Epithelial cell of prostate (primary cell): ENCODE data around the gene EPHB1.

ENCODE experiments used
- DNase-seq: peaks from one replicate; pipeline ENCODE4 v3.0.0-alpha.2; 2011; ENCODE audit warnings: low read depth, low spot score
- H3K27ac ChIP-seq: fragments of 450-650 bp; 2 replicates; pipeline ENCODE4 v1.5.1; 2017; ENCODE audit warnings: mild to moderate bottlenecking

The EPHB1 gene

GRCh38 chr3:135243616-135244015, 448.6 kb downstream of the EPHB1 start:
- no peak for DNase-seq
- no peak overlapping the region for H3K27ac ChIP-seq

- no peak overlapping the region for H3K27ac ChIP-seq
- no peak for DNase-seq
Measured at GRCh38 chr3:135246027-135246426, 451.0 kb downstream of the EPHB1 start.

- no peak overlapping the region for H3K27ac ChIP-seq
- no peak for DNase-seq
Measured at GRCh38 chr3:135248213-135248612, 453.2 kb downstream of the EPHB1 start.

- no peak for DNase-seq
- H3K27ac ChIP-seq = no peak overlapping the region
Measured at GRCh38 chr3:135249186-135249585, 454.1 kb downstream of the EPHB1 start.

GRCh38 chr3:135258916-135259315, 463.9 kb downstream of the EPHB1 start:
- DNase-seq = no peak
- no peak overlapping the region for H3K27ac ChIP-seq

- H3K27ac ChIP-seq = no peak overlapping the region
- no peak for DNase-seq
Measured at GRCh38 chr3:135260025-135260424, 465.0 kb downstream of the EPHB1 start.

GRCh38 chr3:135261214-135261775, 466.2 kb downstream of the EPHB1 start:
- DNase-seq = no peak
- no peak overlapping the region for H3K27ac ChIP-seq

GRCh38 chr3:135261916-135262315, 466.9 kb downstream of the EPHB1 start:
- no peak for DNase-seq
- H3K27ac ChIP-seq = no peak overlapping the region

GRCh38 chr3:135262441-135262840, 467.4 kb downstream of the EPHB1 start:
- H3K27ac ChIP-seq = no peak overlapping the region

GRCh38 chr3:135263331-135263730, 468.3 kb downstream of the EPHB1 start:
- no peak for DNase-seq
- H3K27ac ChIP-seq = no peak overlapping the region

More at GRCh38 chr3:135262441-135262840, 467.4 kb downstream of the EPHB1 start:
- DNase-seq = no peak

- H3K27ac ChIP-seq = no peak overlapping the region
- DNase-seq = no peak
Measured at GRCh38 chr3:135267487-135267886, 472.4 kb downstream of the EPHB1 start.

GRCh38 chr3:135268941-135269532, 474.0 kb downstream of the EPHB1 start:
- no peak for DNase-seq
- no peak overlapping the region for H3K27ac ChIP-seq

GRCh38 chr3:135271177-135272025, 476.3 kb downstream of the EPHB1 start:
- H3K27ac ChIP-seq = no peak overlapping the region
- DNase-seq = no peak

GRCh38 chr3:135272026-135272669, 477.1 kb downstream of the EPHB1 start:
- H3K27ac ChIP-seq = no peak overlapping the region
- DNase-seq = no peak

- DNase-seq = no peak
- H3K27ac ChIP-seq = no peak overlapping the region
Measured at GRCh38 chr3:135292162-135292561, 497.1 kb downstream of the EPHB1 start.

GRCh38 chr3:135301670-135302069, 506.6 kb downstream of the EPHB1 start:
- H3K27ac ChIP-seq = no peak overlapping the region
- no peak for DNase-seq

- no peak overlapping the region for H3K27ac ChIP-seq
- no peak for DNase-seq
Measured at GRCh38 chr3:135304378-135304777, 509.3 kb downstream of the EPHB1 start.
